A549 treated with Hydrocortisone at 1 μM for 4 hours (cell line): ENCODE data around the gene CCL24. TPM values are rescaled to one million over a fixed set of nuclear protein-coding genes. Genes with fewer than 3 reads are reported as not detected.

ENCODE experiments used
- total RNA-seq: library from RNA; stranded (reverse); fragments of 200-300 nt; extraction: Qiagen RNA extraction; gene quantifications from 5 replicates; pipeline ENCODE4 v1.2.3, GENCODE V29; 2022

CCL24 gene
- total RNA-seq = not detected in 5 replicates

DNA sequence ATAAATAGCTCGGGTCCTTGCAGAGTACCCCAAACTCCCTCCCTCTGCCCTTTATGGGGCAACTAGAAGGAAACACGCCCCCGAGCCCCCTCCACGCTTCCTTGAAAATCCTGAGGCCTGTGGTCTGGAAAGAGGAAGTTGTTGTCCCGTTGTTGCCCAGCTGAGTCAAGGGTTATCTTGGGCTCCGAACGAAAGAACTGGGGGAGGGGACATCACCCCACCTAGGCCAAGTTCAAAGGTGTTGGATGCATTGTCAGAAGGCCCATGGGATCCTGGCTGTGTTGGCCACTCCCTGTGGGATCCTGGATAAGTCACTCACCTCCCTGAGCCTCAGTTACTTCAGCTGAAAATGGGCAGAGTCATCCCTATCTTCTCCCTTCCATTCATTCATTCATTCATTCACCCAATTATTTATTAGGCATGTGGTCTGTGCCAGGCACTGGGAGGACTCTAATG is at the start of gene CCL24:
Gene CCL24 (minus strand): TSS at position 26 of the 456 bp plus-strand sequence. CDS start 91 bp downstream, outside the sequence.

DNA sequence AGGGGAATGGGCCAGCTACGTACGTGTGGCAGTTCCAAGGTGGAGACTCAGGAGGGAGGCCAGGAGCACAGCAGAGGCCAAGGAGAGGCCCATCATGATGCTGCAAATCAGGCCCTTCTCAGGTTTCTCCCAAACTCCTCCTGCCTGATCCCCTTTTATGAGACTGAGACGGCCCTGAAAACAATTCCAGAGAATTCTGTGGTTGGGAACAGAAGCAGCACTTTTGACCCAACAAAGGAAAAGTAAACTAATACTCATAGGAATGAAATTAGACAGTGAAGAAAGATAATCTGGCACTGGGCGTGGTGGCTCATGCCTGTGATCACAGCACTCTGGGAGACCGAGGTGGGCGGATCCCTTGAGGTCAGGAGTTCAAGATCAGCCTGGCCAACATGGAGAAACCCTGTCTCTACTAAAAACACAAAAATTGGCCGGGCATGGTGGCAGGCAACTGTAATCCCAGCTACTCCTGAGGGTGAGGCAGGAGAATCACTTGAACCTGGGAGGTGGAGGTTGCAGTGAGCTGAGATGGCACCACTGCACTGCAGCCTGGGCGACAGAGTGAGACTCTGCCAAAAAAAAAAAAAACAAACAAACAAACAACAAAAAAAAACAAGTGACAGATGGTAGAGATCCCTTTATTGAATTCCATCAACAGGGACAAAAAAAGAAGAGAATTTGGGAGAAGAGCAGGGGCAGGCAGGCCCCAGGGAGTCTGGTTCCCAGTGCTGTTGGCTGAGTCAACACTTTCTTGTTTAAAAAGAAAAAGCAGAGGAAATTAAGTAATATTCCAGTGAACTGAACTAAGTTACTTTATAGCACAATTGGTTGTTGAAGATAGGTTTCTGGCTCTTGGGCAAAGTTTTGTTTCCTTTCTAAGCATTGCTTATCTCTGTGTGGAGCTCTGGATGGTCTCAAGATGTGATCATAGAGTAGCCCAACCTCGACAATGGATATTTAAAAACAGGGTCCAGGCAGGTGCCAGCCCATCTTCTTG is 41.2 kb downstream of the CCL24 start, which contains the start of gene CCL26:
Gene CCL26 (minus strand): TSS at position 131 of the 997 bp plus-strand sequence. CDS start 35 bp downstream, at position 96.

Other genes with a start within 250 kb of the CCL24 start
- gene HIP1, start 74.9 kb downstream of the CCL24 start, total RNA-seq = 16.9 to 28.0 TPM (median 23.1 TPM) in 5 replicates
- gene CCL26, start 41.6 kb downstream of the CCL24 start, total RNA-seq = 7.7 to 10.6 TPM (median 8.1 TPM) in 5 replicates
- 83.1 to 94.6 TPM (median 91.7 TPM) in 5 replicates for gene RHBDD2, start 65.2 kb upstream of the CCL24 start, total RNA-seq
- gene POR, start 101.3 kb upstream of the CCL24 start, total RNA-seq = 132 to 176 TPM (median 165 TPM) in 5 replicates
- gene TMEM120A, start 180.8 kb upstream of the CCL24 start, total RNA-seq = 37.8 to 45.6 TPM (median 45.0 TPM) in 5 replicates
- 42.1 to 51.7 TPM (median 44.1 TPM) in 5 replicates for gene STYXL1, start 234.2 kb upstream of the CCL24 start, total RNA-seq
- gene MDH2, start 234.3 kb upstream of the CCL24 start, total RNA-seq = 315 to 434 TPM (median 396 TPM) in 5 replicates